GM15510 (cell line): ENCODE measurements around the gene INPP4A.

ENCODE experiments used
- POLR2A ChIP-seq: IDR thresholded peaks from 3 replicates; pipeline ENCODE4 v1.6.1; 2011; ENCODE audit warnings: borderline replicate concordance; ENCODE audit not compliant: insufficient read length; ENCODE audit errors: extremely low read depth

The INPP4A gene

GRCh38 chr2:98453531-98453930, 8.9 kb downstream of the INPP4A start:
- TF ChIP-seq POLR2A: no peak

- TF ChIP-seq POLR2A: no peak
These were observed 9.4 kb downstream of the INPP4A start for GRCh38 chr2:98454073-98454472.

- TF ChIP-seq POLR2A: no peak
These were observed 10.0 kb downstream of the INPP4A start for GRCh38 chr2:98454500-98455235.

- TF ChIP-seq POLR2A: no peak
These were observed 10.9 kb downstream of the INPP4A start for GRCh38 chr2:98455494-98455976.

GRCh38 chr2:98457045-98457696, 12.5 kb downstream of the INPP4A start:
- TF ChIP-seq POLR2A: no peak

- no peak for TF ChIP-seq POLR2A
These were observed 13.5 kb downstream of the INPP4A start for GRCh38 chr2:98458207-98458606.

- no peak for TF ChIP-seq POLR2A
These were observed 14.2 kb downstream of the INPP4A start for GRCh38 chr2:98458667-98459380.

- no peak for TF ChIP-seq POLR2A
These were observed 15.0 kb downstream of the INPP4A start for GRCh38 chr2:98459496-98460175.

- peak; percentile 51 for TF ChIP-seq POLR2A
These were observed 16.2 kb downstream of the INPP4A start for GRCh38 chr2:98460573-98461497.

- TF ChIP-seq POLR2A: no peak
These were observed 16.9 kb downstream of the INPP4A start for GRCh38 chr2:98461498-98462049.

- TF ChIP-seq POLR2A: no peak
These were observed 18.4 kb downstream of the INPP4A start for GRCh38 chr2:98463081-98463481.

GRCh38 chr2:98463551-98463971, 18.9 kb downstream of the INPP4A start:
- no peak for TF ChIP-seq POLR2A

GRCh38 chr2:98463988-98464771, 19.5 kb downstream of the INPP4A start:
- peak; percentile 18 for TF ChIP-seq POLR2A
